Measurements from ENCODE around the gene OPCML.

GRCh38 chr11:133408402-133408801 lies 123.9 kb downstream of the OPCML start:
- TF ChIP-seq POLR2AphosphoS5 (IDR thresholded peaks at IDR 0.05; ENCODE audit: low read depth), result no peak
- TF ChIP-seq CTCF (conservative IDR thresholded peaks at IDR 0.05; ENCODE audit: low read depth in 2 of 2), result no peak
- TF ChIP-seq EZH2 (IDR thresholded peaks at IDR 0.05; ENCODE audit: low read depth, unreplicated experiment), result no peak
- TF ChIP-seq CREB1 (CRISPR knock-in tag; IDR thresholded peaks at IDR 0.05; ENCODE audit: low read depth), result no peak
- TF ChIP-seq ZNF331 (CRISPR knock-in tag; IDR thresholded peaks at IDR 0.05; ENCODE audit: low read depth), result no peak
- TF ChIP-seq NANOG (IDR thresholded peaks at IDR 0.05; ENCODE audit: borderline replicate concordance), result no peak
- TF ChIP-seq REST (IDR thresholded peaks at IDR 0.05; ENCODE audit: unreplicated experiment), result no peak

All from GM23338 (cell line).